ENCODE results near the gene SCUBE1.
A peak's percentile ranks its signal among the peaks of the same experiment; 100 is the strongest.

Gene SCUBE1

GRCh38 chr22:43217285-43218030 lies 125.7 kb downstream of the SCUBE1 start:
- peaks cover 5% of the 10 kb centered on the region for H3K36me3 ChIP-seq
- H3K9me3 ChIP-seq = no peaks in the 10 kb centered on the region
- H3K27me3 ChIP-seq = no peaks in the 10 kb centered on the region
- peaks cover 3% of the 10 kb centered on the region for H3K4me1 ChIP-seq
- DNase-seq = no peak
- no peak for TF ChIP-seq CTCF (IDR thresholded peaks at IDR 0.05; ENCODE audit: low read depth, low read length)
- no peak overlapping the region for H3K4me3 ChIP-seq (ENCODE audit: low read depth, low read length)

- H3K4me1 ChIP-seq = no peaks in the 10 kb centered on the region
- H3K9me3 ChIP-seq = no peaks in the 10 kb centered on the region
- no peak overlapping the region for H3K4me3 ChIP-seq (ENCODE audit: low read depth, low read length)
- peaks cover 5% of the 10 kb centered on the region for H3K36me3 ChIP-seq
- DNase-seq = no peak
- no peak for TF ChIP-seq CTCF (IDR thresholded peaks at IDR 0.05; ENCODE audit: low read depth, low read length)
- H3K27me3 ChIP-seq = no peaks in the 10 kb centered on the region
These were observed 126.4 kb downstream of the SCUBE1 start for GRCh38 chr22:43216738-43217137.

- no peak for DNase-seq
- Histone ChIP-seq H3K4me3 (ENCODE audit: low read depth, low read length) (no peak overlapping the region), H3K36me3 (peaks cover 5% of the 10 kb centered on the region), H3K4me1 (no peaks in the 10 kb centered on the region), H3K27me3 (no peaks in the 10 kb centered on the region), H3K9me3 (no peaks in the 10 kb centered on the region)
- TF ChIP-seq CTCF (IDR thresholded peaks at IDR 0.05; ENCODE audit: low read depth, low read length) = no peak
These were observed 129.2 kb downstream of the SCUBE1 start for GRCh38 chr22:43213962-43214361.

GRCh38 chr22:43213051-43213450 lies 130.1 kb downstream of the SCUBE1 start:
- Histone ChIP-seq H3K4me1 (no peaks in the 10 kb centered on the region), H3K27me3 (no peaks in the 10 kb centered on the region), H3K4me3 (ENCODE audit: low read depth, low read length) (no peak overlapping the region), H3K9me3 (no peaks in the 10 kb centered on the region), H3K36me3 (peaks cover 3% of the 10 kb centered on the region)
- DNase-seq = peak; percentile 46
- no peak for TF ChIP-seq CTCF (IDR thresholded peaks at IDR 0.05; ENCODE audit: low read depth, low read length)

- no peak for DNase-seq
- H3K36me3 ChIP-seq = no peaks in the 10 kb centered on the region
- no peaks in the 10 kb centered on the region for H3K9me3 ChIP-seq
- H3K27me3 ChIP-seq = no peaks in the 10 kb centered on the region
- H3K4me1 ChIP-seq = no peaks in the 10 kb centered on the region
- TF ChIP-seq CTCF (IDR thresholded peaks at IDR 0.05; ENCODE audit: low read depth, low read length) = no peak
- H3K4me3 ChIP-seq (ENCODE audit: low read depth, low read length) = no peak overlapping the region
These were observed 130.7 kb downstream of the SCUBE1 start for GRCh38 chr22:43212434-43212952.

GRCh38 chr22:43211941-43212433 lies 131.2 kb downstream of the SCUBE1 start:
- H3K36me3 ChIP-seq = no peaks in the 10 kb centered on the region
- DNase-seq = no peak
- no peak for TF ChIP-seq CTCF (IDR thresholded peaks at IDR 0.05; ENCODE audit: low read depth, low read length)
- H3K9me3 ChIP-seq = no peaks in the 10 kb centered on the region
- H3K4me3 ChIP-seq (ENCODE audit: low read depth, low read length) = no peak overlapping the region
- H3K4me1 ChIP-seq = no peaks in the 10 kb centered on the region
- H3K27me3 ChIP-seq = no peaks in the 10 kb centered on the region

Data from BE2C (cell line).